Measurements from ENCODE around the gene GLCCI1. TPM values are rescaled to one million over a fixed set of nuclear protein-coding genes. Genes with fewer than 3 reads are reported as not detected.

GLCCI1 gene
- total RNA-seq, 1 experiment from 2014 or later = 4.6 TPM

DNA sequence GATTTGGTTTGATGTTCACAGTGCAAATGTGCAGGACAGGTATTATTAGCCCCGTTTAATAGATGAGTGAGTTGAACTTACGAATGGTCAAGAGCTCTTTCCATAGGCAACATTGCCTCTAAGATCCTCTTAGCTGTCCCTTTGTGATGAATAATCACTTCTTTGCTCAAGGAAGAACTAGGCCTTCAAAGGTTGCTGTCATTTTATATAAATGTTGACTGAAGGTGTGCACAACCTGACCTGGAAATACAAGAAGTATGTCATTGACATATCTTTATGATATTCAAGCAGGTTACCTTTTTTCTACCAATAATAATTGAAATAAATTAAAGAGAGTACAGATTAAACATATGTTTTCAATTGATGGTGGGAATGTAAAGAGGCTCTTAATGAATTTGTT, 48.5 kb upstream of the GLCCI1 start:
- POLR2A ChIA-PET = no interaction called here
- RAD21 ChIA-PET (ENCODE audit: low non-redundant PET in 1 of 2, low total read pairs in 2 of 2, uncharacterized antibody in 2 of 2, unreplicated experiment in 2 of 2) = no interaction called here
- no TSS peak for BruUV-seq (replicated peaks)

DNA sequence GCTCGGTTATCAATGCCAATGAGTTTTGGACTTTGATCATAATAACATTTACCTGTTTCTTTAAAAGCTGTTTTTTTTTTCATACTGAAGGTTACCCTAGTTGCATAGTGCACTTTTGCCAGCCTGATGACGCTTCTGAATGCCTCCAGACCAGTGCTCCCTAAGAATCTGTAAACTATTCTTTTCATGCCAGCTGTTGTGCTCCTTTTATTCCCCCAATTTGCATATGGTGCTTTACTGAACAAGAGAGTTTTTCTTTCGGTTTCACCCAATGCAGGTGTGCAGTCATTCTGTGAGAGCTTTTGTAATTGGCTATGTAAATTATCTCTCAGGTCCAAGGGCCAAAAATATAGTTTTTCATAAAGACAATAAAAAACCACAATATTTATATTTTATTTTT, 48.1 kb upstream of the GLCCI1 start:
- no peak for DNase-seq (ENCODE audit: low read depth, low spot score)
- ChIA-PET POLR2A (no interaction called here), RAD21 (ENCODE audit: low non-redundant PET in 1 of 2, low total read pairs in 2 of 2, uncharacterized antibody in 2 of 2, unreplicated experiment in 2 of 2) (no interaction called here), CTCF (no interaction called here)
- no TSS peak for BruUV-seq (replicated peaks)
- Histone ChIP-seq H3K9me2 (ENCODE audit: insufficient read depth) (no peaks in the 10 kb centered on the region), H3K9me3 (ENCODE audit: control insufficient read depth in 1 of 2, insufficient read depth in 1 of 2, low read depth in 1 of 2, low read length in 2 of 2) (no peaks in the 10 kb centered on the region), H3K9ac (ENCODE audit: low read length) (no peak overlapping the region), H3K4me2 (ENCODE audit: low read length) (no peak overlapping the region), H3K79me2 (ENCODE audit: insufficient read depth, low read length) (no peaks in the 10 kb centered on the region), H3K4me3 (replicated peaks in 1 of 2; ENCODE audit: low read depth in 1 of 2, low read length in 2 of 2) (no peak overlapping the region), H3K4me1 (ENCODE audit: control insufficient read depth in 1 of 2, insufficient read depth in 2 of 2, low read length in 2 of 2) (no peaks in the 10 kb centered on the region), H3K27ac (ENCODE audit: low read depth, low read length) (no peak overlapping the region), H3K36me3 (ENCODE audit: control insufficient read depth in 1 of 2, insufficient read depth in 2 of 2, low read length in 2 of 2) (no peaks in the 10 kb centered on the region), H2AFZ (ENCODE audit: low read depth, low read length, poor library complexity, severe bottlenecking) (no peak overlapping the region), H3K27me3 (ENCODE audit: insufficient read depth, low read length) (no peaks in the 10 kb centered on the region), H4K20me1 (ENCODE audit: insufficient read depth) (no peaks in the 10 kb centered on the region)
- no peak for ATAC-seq
- intact Hi-C loops (cut with micrococcal nuclease) = no loop called here
- TF ChIP-seq FOSL1 (IDR thresholded peaks at IDR 0.05; ENCODE audit: low read depth) (no peak), RAD21 (IDR thresholded peaks at IDR 0.05; ENCODE audit: low read depth) (no peak), SIN3A (IDR thresholded peaks at IDR 0.05; ENCODE audit: low read depth) (no peak), EGR1 (IDR thresholded peaks at IDR 0.05; ENCODE audit: low read depth) (no peak), JUND (IDR thresholded peaks at IDR 0.05) (no peak), ELF1 (IDR thresholded peaks at IDR 0.05; ENCODE audit: borderline replicate concordance, low read depth) (no peak)
- TF ChIP-seq, protein P1, sequence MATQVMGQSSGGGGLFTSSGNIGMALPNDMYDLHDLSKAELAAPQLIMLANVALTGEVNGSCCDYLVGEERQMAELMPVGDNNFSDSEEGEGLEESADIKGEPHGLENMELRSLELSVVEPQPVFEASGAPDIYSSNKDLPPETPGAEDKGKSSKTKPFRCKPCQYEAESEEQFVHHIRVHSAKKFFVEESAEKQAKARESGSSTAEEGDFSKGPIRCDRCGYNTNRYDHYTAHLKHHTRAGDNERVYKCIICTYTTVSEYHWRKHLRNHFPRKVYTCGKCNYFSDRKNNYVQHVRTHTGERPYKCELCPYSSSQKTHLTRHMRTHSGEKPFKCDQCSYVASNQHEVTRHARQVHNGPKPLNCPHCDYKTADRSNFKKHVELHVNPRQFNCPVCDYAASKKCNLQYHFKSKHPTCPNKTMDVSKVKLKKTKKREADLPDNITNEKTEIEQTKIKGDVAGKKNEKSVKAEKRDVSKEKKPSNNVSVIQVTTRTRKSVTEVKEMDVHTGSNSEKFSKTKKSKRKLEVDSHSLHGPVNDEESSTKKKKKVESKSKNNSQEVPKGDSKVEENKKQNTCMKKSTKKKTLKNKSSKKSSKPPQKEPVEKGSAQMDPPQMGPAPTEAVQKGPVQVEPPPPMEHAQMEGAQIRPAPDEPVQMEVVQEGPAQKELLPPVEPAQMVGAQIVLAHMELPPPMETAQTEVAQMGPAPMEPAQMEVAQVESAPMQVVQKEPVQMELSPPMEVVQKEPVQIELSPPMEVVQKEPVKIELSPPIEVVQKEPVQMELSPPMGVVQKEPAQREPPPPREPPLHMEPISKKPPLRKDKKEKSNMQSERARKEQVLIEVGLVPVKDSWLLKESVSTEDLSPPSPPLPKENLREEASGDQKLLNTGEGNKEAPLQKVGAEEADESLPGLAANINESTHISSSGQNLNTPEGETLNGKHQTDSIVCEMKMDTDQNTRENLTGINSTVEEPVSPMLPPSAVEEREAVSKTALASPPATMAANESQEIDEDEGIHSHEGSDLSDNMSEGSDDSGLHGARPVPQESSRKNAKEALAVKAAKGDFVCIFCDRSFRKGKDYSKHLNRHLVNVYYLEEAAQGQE (IDR thresholded peaks at IDR 0.05; ENCODE audit: low read depth) = no peak
- TF ChIP-seq, protein P2, sequence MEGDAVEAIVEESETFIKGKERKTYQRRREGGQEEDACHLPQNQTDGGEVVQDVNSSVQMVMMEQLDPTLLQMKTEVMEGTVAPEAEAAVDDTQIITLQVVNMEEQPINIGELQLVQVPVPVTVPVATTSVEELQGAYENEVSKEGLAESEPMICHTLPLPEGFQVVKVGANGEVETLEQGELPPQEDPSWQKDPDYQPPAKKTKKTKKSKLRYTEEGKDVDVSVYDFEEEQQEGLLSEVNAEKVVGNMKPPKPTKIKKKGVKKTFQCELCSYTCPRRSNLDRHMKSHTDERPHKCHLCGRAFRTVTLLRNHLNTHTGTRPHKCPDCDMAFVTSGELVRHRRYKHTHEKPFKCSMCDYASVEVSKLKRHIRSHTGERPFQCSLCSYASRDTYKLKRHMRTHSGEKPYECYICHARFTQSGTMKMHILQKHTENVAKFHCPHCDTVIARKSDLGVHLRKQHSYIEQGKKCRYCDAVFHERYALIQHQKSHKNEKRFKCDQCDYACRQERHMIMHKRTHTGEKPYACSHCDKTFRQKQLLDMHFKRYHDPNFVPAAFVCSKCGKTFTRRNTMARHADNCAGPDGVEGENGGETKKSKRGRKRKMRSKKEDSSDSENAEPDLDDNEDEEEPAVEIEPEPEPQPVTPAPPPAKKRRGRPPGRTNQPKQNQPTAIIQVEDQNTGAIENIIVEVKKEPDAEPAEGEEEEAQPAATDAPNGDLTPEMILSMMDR (IDR thresholded peaks at IDR 0.05 in 2 of 3, conservative IDR thresholded peaks at IDR 0.05 in 1 of 3; ENCODE audit: borderline replicate concordance in 1 of 3, insufficient read depth in 1 of 3, low read depth in 2 of 3, low read length in 2 of 3) = no peak
- TF ChIP-seq, protein P3, sequence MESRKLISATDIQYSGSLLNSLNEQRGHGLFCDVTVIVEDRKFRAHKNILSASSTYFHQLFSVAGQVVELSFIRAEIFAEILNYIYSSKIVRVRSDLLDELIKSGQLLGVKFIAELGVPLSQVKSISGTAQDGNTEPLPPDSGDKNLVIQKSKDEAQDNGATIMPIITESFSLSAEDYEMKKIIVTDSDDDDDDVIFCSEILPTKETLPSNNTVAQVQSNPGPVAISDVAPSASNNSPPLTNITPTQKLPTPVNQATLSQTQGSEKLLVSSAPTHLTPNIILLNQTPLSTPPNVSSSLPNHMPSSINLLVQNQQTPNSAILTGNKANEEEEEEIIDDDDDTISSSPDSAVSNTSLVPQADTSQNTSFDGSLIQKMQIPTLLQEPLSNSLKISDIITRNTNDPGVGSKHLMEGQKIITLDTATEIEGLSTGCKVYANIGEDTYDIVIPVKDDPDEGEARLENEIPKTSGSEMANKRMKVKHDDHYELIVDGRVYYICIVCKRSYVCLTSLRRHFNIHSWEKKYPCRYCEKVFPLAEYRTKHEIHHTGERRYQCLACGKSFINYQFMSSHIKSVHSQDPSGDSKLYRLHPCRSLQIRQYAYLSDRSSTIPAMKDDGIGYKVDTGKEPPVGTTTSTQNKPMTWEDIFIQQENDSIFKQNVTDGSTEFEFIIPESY (IDR thresholded peaks at IDR 0.05; ENCODE audit: extremely low read depth, insufficient replicate concordance, low read length) = no peak

More for the DNA sequence above, 48.5 kb upstream of the GLCCI1 start:
- Histone ChIP-seq H3K27ac (ENCODE audit: low read depth, low read length) (no peak overlapping the region), H3K9me3 (ENCODE audit: control insufficient read depth in 1 of 2, insufficient read depth in 1 of 2, low read depth in 1 of 2, low read length in 2 of 2) (no peaks in the 10 kb centered on the region), H3K36me3 (ENCODE audit: control insufficient read depth in 1 of 2, insufficient read depth in 2 of 2, low read length in 2 of 2) (no peaks in the 10 kb centered on the region), H3K4me1 (ENCODE audit: control insufficient read depth in 1 of 2, insufficient read depth in 2 of 2, low read length in 2 of 2) (no peaks in the 10 kb centered on the region), H3K79me2 (ENCODE audit: insufficient read depth, low read length) (no peaks in the 10 kb centered on the region), H2AFZ (ENCODE audit: low read depth, low read length, poor library complexity, severe bottlenecking) (no peak overlapping the region), H3K9ac (ENCODE audit: low read length) (no peak overlapping the region), H3K9me2 (ENCODE audit: insufficient read depth) (no peaks in the 10 kb centered on the region), H3K27me3 (ENCODE audit: insufficient read depth, low read length) (no peaks in the 10 kb centered on the region), H3K4me2 (ENCODE audit: low read length) (no peak overlapping the region), H4K20me1 (ENCODE audit: insufficient read depth) (no peaks in the 10 kb centered on the region), H3K4me3 (replicated peaks in 1 of 2; ENCODE audit: low read depth in 1 of 2, low read length in 2 of 2) (no peak overlapping the region)
- no peak for ATAC-seq
- TF ChIP-seq JUND (IDR thresholded peaks at IDR 0.05) (no peak), ELF1 (IDR thresholded peaks at IDR 0.05; ENCODE audit: borderline replicate concordance, low read depth) (no peak), ZNF274 (IDR thresholded peaks at IDR 0.05; ENCODE audit: low read depth, low read length) (no peak), SRF (IDR thresholded peaks at IDR 0.05; ENCODE audit: low read depth) (no peak), SP1 (IDR thresholded peaks at IDR 0.05; ENCODE audit: low read depth) (no peak), RAD21 (IDR thresholded peaks at IDR 0.05; ENCODE audit: low read depth) (no peak), CEBPB (IDR thresholded peaks at IDR 0.05; ENCODE audit: low read depth) (no peak), POLR2A (IDR thresholded peaks at IDR 0.05; ENCODE audit: borderline replicate concordance, extremely low read depth, insufficient read depth, insufficient read length) (no peak), EZH2 (IDR thresholded peaks at IDR 0.05) (no peak), ZFX (IDR thresholded peaks at IDR 0.05) (no peak), CBX3 (IDR thresholded peaks at IDR 0.05; ENCODE audit: low read depth) (no peak)
- TF ChIP-seq, protein P4, sequence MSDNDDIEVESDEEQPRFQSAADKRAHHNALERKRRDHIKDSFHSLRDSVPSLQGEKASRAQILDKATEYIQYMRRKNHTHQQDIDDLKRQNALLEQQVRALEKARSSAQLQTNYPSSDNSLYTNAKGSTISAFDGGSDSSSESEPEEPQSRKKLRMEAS (IDR thresholded peaks at IDR 0.05) = no peak
- intact Hi-C loops (cut with micrococcal nuclease) = no loop called here
- CTCF ChIA-PET = no interaction called here
- no peak for DNase-seq (ENCODE audit: low read depth, low spot score)

Measured in HCT116 (cell line).